GM21825 (cell line): ENCODE data around the gene TAF1L.
"Not testable (repeated sequence)": the region's sequence is repeated elsewhere in the genome, so short reads cannot be mapped to it uniquely, and the experiment has no call there.

ENCODE experiments used
- ATAC-seq: cut with Tn5 transposase; IDR thresholded peaks from one replicate; pipeline ENCODE4 v1.9.1; 2021; ENCODE audit warnings: mild to moderate bottlenecking, moderate library complexity; ENCODE audit not compliant: unreplicated experiment

TAF1L gene, protein sequence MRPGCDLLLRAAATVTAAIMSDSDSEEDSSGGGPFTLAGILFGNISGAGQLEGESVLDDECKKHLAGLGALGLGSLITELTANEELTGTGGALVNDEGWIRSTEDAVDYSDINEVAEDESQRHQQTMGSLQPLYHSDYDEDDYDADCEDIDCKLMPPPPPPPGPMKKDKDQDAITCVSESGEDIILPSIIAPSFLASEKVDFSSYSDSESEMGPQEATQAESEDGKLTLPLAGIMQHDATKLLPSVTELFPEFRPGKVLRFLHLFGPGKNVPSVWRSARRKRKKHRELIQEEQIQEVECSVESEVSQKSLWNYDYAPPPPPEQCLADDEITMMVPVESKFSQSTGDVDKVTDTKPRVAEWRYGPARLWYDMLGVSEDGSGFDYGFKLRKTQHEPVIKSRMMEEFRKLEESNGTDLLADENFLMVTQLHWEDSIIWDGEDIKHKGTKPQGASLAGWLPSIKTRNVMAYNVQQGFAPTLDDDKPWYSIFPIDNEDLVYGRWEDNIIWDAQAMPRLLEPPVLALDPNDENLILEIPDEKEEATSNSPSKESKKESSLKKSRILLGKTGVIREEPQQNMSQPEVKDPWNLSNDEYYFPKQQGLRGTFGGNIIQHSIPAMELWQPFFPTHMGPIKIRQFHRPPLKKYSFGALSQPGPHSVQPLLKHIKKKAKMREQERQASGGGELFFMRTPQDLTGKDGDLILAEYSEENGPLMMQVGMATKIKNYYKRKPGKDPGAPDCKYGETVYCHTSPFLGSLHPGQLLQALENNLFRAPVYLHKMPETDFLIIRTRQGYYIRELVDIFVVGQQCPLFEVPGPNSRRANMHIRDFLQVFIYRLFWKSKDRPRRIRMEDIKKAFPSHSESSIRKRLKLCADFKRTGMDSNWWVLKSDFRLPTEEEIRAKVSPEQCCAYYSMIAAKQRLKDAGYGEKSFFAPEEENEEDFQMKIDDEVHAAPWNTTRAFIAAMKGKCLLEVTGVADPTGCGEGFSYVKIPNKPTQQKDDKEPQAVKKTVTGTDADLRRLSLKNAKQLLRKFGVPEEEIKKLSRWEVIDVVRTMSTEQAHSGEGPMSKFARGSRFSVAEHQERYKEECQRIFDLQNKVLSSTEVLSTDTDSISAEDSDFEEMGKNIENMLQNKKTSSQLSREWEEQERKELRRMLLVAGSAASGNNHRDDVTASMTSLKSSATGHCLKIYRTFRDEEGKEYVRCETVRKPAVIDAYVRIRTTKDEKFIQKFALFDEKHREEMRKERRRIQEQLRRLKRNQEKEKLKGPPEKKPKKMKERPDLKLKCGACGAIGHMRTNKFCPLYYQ (N-terminal part only)

DNA sequence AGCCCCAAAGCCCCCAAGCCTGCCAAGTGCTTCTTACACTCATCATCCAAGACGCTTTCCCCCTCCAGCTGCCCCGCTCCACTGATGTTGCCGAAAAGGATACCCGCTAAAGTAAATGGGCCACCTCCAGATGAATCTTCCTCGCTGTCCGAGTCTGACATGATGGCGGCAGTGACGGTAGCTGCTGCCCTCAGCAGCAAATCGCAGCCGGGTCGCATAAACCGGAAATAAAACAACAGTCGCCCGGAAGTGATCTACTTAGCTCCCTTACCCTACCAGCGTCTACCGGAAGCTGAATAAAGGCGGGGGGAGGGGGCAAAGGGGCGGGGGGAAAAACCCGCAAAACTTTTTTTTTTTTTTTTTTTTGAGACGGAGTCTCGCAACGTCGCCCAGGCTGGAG lies at the start of gene TAF1L:
Gene TAF1L, minus strand, starts transcription at position 308 of the 400 bp plus-strand sequence. Its CDS starts 90 bp downstream, at position 218.
- ATAC-seq = no peak

DNA sequence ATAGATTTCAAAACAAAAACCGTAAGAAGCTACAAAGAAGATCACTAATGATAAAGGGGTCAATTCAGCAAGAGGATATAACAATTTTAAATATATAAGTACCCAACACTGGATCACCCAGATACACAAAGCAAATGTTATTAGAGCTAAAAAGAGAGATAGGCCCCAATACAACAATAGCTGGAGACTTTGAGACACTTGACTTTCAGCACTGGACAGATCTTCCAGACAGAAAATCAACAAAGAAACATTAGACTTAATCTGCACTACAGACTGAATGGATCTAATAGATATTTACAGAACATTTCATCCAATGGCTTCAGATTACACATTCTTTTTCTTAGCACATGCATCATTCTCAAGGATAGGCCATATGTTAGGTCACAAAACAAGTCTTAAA lies 46.3 kb upstream of the TAF1L start:
- no peak for ATAC-seq

DNA sequence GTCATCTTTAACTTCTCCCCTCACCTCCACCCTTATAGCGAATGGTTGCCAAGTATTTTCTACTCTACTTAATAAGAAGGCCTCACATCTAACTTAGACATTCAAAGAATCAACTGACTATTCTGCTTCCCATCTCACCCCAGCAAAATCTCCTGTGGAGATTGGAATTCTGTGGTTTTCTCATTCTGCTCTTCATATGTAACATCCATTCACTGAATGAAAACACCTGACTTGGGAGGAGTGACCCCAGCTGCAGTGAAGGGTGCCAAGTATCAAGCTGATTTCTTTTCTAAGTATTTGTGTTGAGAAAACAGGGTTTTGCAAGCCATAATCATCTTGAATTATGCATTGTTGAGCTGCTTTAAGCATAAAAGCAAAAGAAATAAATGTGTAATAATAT lies 42.5 kb upstream of the TAF1L start:
- ATAC-seq = no peak

DNA sequence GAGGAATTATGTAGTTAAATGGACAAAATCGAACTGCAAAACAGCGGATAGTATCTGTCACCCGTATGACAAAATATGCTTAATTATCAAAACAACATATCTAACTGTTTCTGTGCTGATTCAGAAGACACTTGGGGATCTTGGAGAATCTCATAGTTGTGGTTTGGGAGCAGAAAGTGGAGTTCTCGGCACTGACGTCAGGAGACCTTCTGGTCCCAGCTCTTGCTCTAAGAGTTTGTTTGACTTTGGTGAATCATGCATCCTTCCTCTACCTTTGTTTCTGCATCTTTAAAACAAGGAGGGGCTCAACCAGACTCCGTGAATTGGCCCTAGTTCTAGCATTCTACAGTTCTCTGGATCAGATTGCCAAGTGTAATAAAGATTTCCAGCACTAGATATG lies 37.0 kb upstream of the TAF1L start:
- no peak for ATAC-seq

DNA sequence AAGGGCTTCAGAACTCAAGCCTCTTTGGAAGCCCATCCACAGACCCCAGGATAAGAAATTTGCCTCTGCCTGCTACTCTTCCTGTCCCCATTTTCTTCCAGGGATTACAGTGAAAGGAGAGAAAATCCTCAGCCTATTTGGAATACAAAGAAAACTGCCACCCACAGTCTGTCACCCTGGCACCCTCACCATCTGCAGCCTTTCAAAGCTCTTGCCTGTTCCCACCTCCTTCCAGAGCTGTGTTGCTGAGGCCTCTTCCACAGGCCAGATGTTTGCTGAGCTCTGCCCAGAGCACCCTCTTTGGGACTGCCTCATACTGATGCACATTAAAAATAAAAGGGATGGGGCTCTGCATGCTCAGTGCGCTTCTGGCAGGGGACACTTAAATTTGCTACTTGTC lies 35.9 kb upstream of the TAF1L start:
- ATAC-seq = no peak

DNA sequence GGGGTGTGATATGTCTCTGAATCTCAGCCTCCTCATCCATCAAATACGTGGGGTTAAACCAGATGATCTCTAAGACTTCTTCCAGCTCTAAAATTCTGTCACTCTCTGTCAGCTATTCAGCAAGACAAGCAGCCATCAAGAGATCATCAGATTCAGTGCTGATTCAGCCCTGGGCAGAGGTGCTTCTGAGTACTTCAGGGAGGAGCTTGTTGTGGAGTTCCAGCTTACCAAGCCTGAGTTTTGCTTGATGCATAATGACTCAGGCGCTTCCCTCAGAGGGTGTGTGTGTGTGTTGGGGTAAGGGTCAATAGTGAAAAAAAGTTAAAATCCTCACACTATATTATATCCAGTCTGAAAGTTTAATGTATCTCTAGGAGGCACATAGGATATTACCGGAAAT lies 29.6 kb upstream of the TAF1L start:
- no peak for ATAC-seq

DNA sequence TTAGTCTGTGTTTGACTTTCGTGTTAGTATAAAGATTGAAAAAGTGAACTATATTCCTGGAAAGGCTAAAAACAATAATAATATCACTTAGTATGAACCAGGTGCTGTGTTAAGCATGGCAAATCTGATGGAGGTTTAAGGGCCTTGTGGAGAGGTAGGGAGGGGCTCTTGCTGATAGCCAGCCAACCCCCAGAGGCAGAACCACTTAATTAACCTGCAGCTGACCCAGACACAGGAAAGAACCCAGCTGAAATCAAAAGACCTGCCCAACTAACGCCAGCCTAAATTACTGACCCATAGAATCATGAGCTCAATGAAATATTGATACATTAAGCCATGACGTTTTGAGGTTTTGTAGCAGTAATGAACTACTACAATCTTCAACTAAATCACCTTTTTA lies 28.3 kb upstream of the TAF1L start:
- no peak for ATAC-seq

DNA sequence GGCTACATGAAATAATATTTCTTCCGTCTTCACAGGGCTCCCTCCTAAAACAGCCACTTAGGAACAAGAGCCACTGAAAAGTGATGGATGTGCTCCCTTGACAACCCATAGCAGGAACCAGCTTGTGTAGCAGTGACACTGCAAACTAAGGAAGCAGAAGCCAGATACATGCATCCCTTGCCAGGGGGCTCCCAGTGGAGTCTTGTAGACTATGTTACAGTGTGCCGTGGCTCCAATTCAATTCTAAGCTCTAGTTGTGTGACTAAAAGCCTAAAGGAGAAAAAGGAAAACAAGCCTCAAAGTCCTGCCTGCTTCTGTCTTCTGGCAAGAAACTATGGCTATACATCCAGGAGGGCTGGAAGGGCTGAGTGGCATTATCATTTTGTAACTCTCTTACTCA lies 12.2 kb upstream of the TAF1L start:
- ATAC-seq = no peak

DNA sequence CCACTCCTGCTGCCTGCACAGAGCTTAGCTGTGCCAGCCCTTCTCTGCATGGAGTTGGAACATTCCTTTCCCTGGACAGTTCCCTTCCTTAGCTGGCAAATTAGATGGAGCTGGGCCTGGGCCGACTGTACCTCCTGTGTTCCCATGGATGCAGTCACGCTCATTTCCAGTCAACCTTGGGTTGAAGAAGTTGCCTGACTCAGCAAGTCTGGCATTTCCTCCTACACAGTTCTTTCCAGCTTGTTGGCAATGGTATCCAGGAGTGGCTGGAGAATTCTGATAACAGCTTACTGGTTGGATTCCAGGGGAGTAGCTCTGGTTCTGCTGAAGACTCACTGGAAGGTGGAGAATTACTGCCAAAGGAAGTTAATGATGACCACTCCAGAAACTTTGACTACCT lies 9.2 kb upstream of the TAF1L start:
- no peak for ATAC-seq

DNA sequence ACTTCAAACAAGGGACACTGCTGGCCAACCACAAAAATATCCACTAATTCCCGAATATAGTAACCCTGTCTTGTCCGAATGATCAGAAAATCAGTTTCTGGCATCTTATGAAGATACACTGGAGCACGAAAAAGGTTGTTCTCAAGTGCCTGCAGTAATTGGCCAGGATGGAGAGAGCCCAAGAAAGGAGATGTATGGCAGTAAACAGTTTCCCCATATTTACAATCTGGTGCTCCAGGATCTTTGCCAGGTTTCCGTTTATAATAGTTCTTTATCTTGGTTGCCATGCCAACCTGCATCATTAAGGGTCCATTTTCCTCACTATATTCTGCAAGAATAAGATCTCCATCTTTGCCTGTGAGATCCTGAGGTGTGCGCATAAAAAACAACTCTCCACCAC lies 2.3 kb downstream of the TAF1L start:
- not testable (repeated sequence) for ATAC-seq

DNA sequence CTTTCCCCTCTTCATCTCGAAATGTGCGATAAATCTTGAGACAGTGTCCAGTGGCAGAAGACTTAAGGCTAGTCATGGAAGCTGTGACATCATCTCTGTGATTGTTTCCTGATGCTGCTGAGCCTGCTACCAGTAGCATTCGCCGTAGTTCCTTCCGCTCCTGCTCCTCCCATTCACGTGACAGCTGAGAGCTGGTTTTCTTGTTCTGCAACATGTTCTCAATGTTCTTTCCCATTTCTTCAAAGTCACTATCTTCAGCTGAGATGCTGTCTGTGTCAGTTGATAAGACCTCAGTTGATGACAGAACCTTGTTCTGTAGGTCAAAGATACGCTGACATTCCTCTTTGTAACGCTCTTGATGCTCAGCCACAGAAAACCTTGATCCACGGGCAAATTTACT lies 3.5 kb downstream of the TAF1L start:
- no peak for ATAC-seq

DNA sequence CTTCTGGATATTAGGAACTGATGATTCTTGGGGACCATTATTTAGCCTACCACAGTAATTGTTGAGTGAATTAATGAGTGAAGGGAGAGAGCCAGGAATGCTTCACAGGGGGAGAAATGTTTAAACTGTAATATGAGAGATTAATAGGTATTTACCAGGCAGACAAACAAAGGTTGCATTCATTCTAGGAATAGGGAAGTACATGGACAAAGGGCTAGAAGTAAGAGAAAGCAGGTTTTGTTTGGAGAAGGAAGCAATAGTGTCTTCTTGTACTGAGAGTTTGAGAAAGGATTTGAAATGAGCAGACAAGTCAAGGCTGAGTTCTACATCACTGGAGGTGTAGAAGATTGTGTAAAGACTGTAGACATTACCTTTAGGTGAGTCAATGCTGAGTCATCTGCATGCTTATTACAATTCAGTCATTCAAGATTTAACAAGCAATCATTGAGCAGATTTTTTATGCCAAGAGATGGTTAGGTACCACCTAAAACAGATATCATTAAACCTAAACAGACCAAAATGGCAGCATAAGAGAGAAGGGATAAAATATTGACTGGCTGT lies 8.0 kb downstream of the TAF1L start:
- ATAC-seq = no peak

DNA sequence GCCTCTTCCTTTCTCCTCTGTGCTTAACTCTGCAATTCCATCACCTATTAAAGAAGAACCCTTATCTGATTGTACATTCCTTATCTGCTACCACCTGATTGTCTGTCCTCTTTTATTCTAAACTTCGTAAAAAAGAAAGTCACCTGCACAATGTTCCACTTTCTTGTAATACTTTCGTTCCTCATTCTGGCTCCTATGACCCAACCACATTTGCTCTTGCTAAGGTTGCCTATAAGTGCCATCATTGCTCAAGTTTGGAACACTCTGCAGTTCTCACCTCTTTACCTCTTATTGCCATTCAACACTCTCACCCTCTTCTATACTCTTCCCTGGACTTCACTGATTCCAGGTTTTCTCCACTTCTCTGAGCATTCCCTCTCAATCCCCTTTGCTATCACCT lies 10.1 kb downstream of the TAF1L start:
- no peak for ATAC-seq

DNA sequence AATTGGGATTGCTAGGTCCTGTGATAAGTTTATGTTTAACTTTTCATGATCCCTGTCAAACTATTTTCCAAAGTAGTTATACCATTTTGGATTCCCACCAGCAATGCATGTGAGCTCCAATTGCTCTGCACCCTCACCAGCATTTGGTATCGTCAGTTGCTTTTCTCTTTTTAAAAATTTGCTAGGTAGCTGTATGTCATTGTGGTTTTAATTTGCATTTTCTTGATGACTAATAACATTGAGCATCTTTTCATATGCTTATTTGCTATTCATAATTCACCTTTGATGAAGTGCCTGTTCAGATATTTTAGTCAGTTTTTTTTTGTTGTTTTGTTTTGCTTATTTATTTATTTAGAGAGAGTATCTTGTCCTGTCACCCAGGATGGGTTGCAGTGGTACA lies 12.5 kb downstream of the TAF1L start:
- ATAC-seq = no peak

DNA sequence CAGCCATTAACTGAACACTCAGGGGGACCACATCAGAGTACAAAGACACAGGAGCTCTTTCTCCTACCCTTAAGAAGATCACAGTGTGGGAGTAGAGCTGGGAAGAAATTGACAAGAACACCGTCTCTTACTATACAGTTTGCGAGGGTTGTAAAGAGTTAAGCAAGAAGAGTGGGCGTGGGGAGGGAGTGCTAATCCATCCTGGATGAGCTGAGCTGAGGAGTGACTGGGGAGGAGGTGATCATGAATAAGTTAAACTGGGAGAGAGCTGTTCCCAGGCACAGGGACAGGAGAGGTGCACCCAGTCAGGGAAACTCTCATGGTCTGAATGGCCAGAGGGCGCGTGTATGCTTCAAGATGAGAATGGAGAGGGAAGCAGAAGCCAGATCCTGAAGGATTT lies 17.2 kb downstream of the TAF1L start:
- ATAC-seq = no peak

DNA sequence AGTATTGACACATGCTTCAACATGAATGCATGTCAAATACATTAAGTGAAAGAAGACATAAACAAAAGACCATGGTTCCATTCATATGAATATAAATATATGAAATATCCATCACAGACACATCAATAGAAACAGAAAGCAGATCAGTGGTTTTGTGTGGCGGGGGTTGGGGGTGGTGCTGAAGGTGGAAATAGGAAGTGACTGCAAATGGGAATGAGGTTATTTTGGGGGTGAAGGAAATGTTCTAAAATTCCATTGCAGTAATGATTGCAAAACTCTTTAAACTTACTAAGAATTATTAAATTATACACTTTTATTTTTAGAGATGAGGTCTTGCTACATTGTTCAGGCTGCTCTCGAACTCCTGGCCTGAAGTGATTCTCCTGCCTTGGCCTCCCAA lies 28.7 kb downstream of the TAF1L start:
- no peak for ATAC-seq

DNA sequence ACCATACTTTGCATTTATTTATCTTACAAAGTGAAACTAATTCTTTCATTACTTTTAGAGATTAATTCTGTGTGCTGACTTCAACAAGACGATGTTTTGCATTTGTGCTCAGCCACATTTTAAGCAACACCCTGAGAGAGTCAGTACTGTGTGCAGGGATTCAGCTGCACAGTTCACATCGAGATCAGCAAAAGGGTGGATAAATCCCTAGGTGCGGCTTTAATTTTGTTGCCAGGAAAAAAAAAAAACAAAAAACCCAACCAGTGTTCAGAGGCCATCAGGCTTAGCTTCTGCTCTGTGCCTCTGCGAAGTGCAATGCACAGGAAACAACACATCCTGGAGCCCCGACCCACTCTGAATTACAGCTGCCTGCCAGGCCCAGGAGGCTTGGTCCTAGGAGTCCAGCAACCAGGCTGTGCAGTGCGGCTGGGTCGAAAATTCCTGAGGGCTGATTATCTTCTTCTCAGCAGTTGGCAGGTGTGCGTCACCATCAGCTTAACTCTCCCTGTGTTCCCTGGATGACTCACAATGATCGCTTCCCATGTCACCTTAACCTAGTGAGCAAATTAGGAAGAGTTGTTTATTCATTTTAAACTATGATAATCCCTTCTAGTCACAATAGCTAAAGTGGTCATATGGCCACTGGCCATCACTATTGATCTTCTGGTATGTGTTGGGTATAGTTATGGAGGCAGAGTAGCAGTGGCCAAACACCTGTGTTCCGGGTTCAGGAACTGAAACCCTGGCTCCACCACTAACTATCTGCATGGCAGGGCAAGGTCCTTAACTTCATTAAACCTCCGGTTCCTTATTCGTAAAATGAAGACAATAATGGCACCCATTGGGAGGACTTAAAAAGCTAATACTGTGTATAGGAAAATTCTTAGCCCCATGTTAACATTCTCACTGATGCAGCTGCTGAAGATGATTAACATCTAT lies 31.3 kb downstream of the TAF1L start:
- ATAC-seq = peak; percentile 75

DNA sequence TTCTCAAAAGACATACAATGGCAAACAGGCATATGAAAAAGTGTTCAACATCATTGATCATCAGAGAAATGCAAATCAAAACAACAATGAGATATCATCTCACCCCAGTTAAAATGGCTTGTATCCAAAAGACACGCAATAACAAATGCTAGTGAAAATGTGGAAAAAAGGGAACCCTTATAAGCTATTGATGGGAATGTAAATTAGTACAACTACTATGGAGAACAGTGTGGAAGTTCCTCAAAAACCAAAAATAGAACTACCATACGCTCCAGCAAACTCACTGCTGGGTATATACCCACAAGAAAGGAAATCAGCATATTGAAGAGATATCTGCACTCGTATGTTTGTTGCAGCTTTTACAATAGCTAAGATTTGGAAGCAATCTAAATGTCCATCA lies 36.4 kb downstream of the TAF1L start:
- ATAC-seq = not testable (repeated sequence)

DNA sequence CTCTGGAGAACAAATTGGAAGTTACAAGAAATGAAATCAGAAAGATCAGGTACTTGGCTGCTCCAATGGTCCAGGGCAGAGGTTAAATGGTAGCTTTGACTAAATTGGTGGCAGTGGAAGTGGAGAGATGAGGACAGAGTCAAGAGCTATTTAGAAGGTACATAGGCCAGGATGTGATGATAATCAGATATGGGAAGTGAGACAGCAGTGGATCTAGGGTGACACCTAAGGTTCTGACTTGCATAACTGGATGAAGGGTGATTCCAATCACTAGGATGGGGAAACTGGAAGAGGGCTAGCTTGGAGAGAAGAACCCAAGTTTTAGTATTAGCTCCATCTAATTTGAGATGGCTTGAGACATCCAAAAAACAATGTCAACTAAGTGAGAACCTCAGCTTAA lies 38.5 kb downstream of the TAF1L start:
- no peak for ATAC-seq
